ENCODE results near the gene KCNB1.

The KCNB1 gene

DNA sequence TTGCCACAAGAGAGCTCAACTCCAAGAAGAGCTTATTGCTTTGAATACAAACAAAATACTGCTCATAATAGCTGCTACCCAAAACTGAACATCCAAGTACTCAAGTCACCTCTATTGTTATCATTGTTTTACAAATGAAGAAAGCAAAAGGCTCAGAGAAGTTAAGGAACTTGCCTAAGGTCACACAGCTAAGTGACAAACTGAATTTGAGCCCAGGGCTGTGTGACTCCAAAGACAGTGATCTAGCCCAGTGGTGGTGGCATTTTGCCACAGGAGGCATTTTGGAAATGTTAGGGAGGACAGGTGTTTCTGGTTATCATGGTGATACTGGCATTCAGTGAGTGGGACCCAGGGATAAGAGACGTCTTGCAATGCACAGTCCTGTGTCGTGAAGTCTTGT lies 79.5 kb downstream of the KCNB1 start:
- TF ChIP-seq, protein P1, sequence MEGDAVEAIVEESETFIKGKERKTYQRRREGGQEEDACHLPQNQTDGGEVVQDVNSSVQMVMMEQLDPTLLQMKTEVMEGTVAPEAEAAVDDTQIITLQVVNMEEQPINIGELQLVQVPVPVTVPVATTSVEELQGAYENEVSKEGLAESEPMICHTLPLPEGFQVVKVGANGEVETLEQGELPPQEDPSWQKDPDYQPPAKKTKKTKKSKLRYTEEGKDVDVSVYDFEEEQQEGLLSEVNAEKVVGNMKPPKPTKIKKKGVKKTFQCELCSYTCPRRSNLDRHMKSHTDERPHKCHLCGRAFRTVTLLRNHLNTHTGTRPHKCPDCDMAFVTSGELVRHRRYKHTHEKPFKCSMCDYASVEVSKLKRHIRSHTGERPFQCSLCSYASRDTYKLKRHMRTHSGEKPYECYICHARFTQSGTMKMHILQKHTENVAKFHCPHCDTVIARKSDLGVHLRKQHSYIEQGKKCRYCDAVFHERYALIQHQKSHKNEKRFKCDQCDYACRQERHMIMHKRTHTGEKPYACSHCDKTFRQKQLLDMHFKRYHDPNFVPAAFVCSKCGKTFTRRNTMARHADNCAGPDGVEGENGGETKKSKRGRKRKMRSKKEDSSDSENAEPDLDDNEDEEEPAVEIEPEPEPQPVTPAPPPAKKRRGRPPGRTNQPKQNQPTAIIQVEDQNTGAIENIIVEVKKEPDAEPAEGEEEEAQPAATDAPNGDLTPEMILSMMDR (conservative IDR thresholded peaks at IDR 0.05) = no peak

DNA sequence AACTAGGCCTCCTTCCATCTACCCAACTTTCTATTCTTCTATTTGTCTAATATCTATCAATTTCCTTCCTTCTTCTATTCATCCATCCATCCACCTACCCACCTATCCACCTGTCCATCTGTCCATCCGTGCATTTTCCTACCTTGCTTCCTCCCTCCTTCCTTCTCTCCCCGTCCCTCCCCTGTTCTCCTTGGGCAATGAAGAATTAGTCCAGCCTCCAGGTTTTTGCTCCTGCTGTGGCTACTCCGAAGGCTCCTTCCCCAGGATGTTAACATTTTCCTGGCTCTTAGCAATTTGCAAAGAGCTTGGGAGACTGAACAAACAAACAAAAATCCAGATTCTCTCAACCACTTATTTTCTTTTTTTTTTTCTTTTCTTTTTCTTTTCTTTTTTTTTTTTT lies 81.6 kb downstream of the KCNB1 start:
- H3K27ac ChIP-seq = no peak overlapping the region
- TF ChIP-seq, protein P1 (conservative IDR thresholded peaks at IDR 0.05) = no peak

More for the DNA sequence above, 79.5 kb downstream of the KCNB1 start:
- no peak overlapping the region for H3K27ac ChIP-seq

DNA sequence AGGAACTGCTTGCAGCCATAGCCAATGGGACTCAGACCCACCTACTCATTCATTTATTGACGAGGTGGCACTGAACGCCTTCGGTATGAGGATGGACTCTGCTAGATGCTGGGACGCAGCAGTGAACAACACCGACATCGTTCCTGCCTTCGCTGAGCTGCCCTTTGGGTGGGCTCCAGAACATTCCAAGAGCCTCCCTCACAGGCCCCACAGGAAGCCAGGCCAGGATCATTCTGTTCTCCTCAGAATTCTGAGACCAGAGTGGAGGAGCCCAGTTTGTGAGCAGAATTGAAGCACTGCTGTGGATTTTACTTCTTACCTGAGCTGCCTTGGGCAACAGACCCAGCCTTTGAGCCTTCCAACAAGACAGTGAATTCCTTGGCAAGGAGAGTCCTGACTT lies 82.1 kb downstream of the KCNB1 start:
- H3K27ac ChIP-seq = no peak overlapping the region
- TF ChIP-seq, protein P1 (conservative IDR thresholded peaks at IDR 0.05) = no peak

DNA sequence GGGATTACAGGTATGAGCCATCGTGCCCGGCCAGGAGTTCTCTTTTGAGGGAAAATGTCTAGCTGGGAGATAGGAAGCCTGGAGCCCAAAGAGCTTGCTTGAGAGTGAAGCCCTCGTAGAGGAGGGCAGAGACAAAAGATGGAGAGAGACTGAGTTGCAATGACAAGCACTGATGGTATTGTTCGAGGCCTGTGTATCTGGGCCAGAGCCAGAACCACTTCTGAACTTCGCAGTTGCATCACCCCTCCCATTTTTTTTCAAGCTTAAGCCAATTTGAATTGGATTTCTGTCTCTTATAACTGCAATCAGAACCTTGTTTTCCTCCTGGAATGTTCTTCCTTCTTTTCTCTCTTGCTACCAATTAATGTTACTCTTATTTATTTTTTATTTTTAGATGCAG lies 83.1 kb downstream of the KCNB1 start:
- H3K27ac ChIP-seq = no peak overlapping the region
- TF ChIP-seq, protein P1 (conservative IDR thresholded peaks at IDR 0.05) = no peak

- no peak overlapping the region for H3K27ac ChIP-seq
- TF ChIP-seq, protein P1 (conservative IDR thresholded peaks at IDR 0.05) = no peak
Observed at GRCh38 chr20:49398401-49399144, 83.9 kb downstream of the KCNB1 start.

- no peak overlapping the region for H3K27ac ChIP-seq
- TF ChIP-seq, protein P1 (conservative IDR thresholded peaks at IDR 0.05) = no peak
Observed at GRCh38 chr20:49397525-49397924, 84.9 kb downstream of the KCNB1 start.

GRCh38 chr20:49396230-49396629 lies 86.2 kb downstream of the KCNB1 start:
- TF ChIP-seq, protein P1 (conservative IDR thresholded peaks at IDR 0.05) = no peak; the same call in 1 of the 2 replicates
- H3K27ac ChIP-seq = no peak overlapping the region
